Measurements from ENCODE around the gene KREMEN2. TPM values are rescaled to one million over a fixed set of nuclear protein-coding genes. Genes with fewer than 3 reads are reported as not detected.

The KREMEN2 gene
- total and polyA plus RNA-seq, 2 of the 13 experiments (the other 11 are each of a cell fraction or from before 2014, with no cell fraction given): 0.48 to 1.2 TPM

DNA sequence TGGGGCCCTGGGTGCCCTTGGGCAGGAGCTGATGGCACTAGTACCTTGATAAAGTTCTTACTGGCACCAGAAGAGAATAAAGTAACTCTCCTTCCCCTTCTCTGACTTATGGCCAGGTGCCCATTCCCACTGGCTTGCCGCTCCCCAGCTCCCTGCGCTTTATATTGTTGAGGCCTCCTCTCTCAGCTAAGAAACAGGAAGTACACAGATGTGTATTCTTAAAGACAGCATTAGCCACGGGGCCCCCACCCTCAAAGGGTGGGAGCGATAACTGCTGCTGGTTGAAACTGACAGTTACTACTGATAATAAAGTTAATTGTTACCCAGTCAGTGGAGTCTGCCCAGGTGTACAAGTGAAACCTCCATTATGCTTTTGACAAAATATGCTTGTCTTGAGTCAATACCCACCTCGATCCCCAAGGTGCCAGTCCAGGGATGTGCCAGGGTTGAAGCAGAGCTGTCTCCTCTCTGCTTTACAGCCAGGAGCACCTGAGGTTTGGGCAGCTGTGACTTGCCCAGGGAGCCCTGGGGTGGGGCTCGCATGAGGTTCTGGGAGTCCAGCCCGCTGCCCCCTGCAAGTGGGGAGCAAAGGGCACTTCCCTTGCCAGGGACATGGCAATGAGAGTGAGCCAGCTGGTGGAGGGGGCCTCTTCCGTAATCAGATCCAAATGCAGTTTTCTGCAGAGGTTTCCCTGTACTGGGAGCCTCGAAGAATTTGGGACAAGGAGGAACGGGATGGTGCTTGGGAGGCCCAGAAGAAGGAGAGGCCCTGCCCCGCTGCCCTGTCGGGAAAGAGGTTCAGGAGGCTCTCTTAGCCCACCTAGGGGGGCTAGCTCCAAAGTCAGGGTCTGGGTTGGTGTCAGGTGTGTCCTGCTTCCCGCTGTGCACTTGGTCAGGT, 43.2 kb downstream of the KREMEN2 start (continued):
- TF ChIP-seq MYPOP (CRISPR knock-in tag; IDR thresholded peaks at IDR 0.05) (no peak), ZNF567 (CRISPR knock-in tag; IDR thresholded peaks at IDR 0.05; ENCODE audit: borderline replicate concordance) (no peak), KAT7 (CRISPR knock-in tag; IDR thresholded peaks at IDR 0.05; ENCODE audit: borderline replicate concordance) (no peak), CREM (IDR thresholded peaks at IDR 0.05) (peak; percentile 14; the same call in 1 of the 2 replicates), CREM (CRISPR knock-in tag; IDR thresholded peaks at IDR 0.05) (no peak), GTF3A (CRISPR knock-in tag; conservative IDR thresholded peaks at IDR 0.05) (no peak), IRF1 (CRISPR knock-in tag; IDR thresholded peaks at IDR 0.05; ENCODE audit: low read depth) (no peak), ZNF841 (CRISPR knock-in tag; IDR thresholded peaks at IDR 0.05; ENCODE audit: borderline replicate concordance) (no peak), SKI (IDR thresholded peaks at IDR 0.05; ENCODE audit: partially characterized antibody) (no peak), ZNF639 (CRISPR knock-in tag; conservative IDR thresholded peaks at IDR 0.05) (no peak), MAFF (IDR thresholded peaks at IDR 0.05; ENCODE audit: low read depth, low read length) (no peak), LCORL (IDR thresholded peaks at IDR 0.05) (no peak), LCORL (CRISPR knock-in tag; IDR thresholded peaks at IDR 0.05) (peak; percentile 52; the same call in 1 of the 2 replicates), KDM4B (CRISPR knock-in tag; IDR thresholded peaks at IDR 0.05) (no peak), SAFB2 (CRISPR knock-in tag; IDR thresholded peaks at IDR 0.05; ENCODE audit: borderline replicate concordance, low read depth) (no peak)
- TF ChIP-seq, protein P1, sequence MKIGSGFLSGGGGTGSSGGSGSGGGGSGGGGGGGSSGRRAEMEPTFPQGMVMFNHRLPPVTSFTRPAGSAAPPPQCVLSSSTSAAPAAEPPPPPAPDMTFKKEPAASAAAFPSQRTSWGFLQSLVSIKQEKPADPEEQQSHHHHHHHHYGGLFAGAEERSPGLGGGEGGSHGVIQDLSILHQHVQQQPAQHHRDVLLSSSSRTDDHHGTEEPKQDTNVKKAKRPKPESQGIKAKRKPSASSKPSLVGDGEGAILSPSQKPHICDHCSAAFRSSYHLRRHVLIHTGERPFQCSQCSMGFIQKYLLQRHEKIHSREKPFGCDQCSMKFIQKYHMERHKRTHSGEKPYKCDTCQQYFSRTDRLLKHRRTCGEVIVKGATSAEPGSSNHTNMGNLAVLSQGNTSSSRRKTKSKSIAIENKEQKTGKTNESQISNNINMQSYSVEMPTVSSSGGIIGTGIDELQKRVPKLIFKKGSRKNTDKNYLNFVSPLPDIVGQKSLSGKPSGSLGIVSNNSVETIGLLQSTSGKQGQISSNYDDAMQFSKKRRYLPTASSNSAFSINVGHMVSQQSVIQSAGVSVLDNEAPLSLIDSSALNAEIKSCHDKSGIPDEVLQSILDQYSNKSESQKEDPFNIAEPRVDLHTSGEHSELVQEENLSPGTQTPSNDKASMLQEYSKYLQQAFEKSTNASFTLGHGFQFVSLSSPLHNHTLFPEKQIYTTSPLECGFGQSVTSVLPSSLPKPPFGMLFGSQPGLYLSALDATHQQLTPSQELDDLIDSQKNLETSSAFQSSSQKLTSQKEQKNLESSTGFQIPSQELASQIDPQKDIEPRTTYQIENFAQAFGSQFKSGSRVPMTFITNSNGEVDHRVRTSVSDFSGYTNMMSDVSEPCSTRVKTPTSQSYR (CRISPR knock-in tag; IDR thresholded peaks at IDR 0.05; ENCODE audit: borderline replicate concordance): no peak
- TF ChIP-seq, protein P2, sequence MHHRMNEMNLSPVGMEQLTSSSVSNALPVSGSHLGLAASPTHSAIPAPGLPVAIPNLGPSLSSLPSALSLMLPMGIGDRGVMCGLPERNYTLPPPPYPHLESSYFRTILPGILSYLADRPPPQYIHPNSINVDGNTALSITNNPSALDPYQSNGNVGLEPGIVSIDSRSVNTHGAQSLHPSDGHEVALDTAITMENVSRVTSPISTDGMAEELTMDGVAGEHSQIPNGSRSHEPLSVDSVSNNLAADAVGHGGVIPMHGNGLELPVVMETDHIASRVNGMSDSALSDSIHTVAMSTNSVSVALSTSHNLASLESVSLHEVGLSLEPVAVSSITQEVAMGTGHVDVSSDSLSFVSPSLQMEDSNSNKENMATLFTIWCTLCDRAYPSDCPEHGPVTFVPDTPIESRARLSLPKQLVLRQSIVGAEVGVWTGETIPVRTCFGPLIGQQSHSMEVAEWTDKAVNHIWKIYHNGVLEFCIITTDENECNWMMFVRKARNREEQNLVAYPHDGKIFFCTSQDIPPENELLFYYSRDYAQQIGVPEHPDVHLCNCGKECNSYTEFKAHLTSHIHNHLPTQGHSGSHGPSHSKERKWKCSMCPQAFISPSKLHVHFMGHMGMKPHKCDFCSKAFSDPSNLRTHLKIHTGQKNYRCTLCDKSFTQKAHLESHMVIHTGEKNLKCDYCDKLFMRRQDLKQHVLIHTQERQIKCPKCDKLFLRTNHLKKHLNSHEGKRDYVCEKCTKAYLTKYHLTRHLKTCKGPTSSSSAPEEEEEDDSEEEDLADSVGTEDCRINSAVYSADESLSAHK (CRISPR knock-in tag; IDR thresholded peaks at IDR 0.05; ENCODE audit: borderline replicate concordance): no peak
- TF ChIP-seq, protein P3, sequence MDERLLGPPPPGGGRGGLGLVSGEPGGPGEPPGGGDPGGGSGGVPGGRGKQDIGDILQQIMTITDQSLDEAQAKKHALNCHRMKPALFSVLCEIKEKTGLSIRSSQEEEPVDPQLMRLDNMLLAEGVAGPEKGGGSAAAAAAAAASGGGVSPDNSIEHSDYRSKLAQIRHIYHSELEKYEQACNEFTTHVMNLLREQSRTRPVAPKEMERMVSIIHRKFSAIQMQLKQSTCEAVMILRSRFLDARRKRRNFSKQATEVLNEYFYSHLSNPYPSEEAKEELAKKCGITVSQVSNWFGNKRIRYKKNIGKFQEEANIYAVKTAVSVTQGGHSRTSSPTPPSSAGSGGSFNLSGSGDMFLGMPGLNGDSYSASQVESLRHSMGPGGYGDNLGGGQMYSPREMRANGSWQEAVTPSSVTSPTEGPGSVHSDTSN (CRISPR knock-in tag; IDR thresholded peaks at IDR 0.05): no peak

Measured in HepG2 (cell line).